ENCODE results near the gene STXBP5L.

- no peak for TF ChIP-seq RCOR1 (IDR thresholded peaks at IDR 0.05; ENCODE audit: low read depth, low read length)
- TF ChIP-seq POLR2A (IDR thresholded peaks at IDR 0.05; ENCODE audit: low read length), result no peak
- no peak for TF ChIP-seq CTCF (IDR thresholded peaks at IDR 0.05)
These were observed 422.1 kb downstream of the STXBP5L start for GRCh38 chr3:121330118-121330517.
